Type B pancreatic cell (in vitro differentiated cells): ENCODE measurements around the gene NSD2. TPM values are rescaled to one million over a fixed set of nuclear protein-coding genes. Genes with fewer than 3 reads are reported as not detected.
A peak's percentile ranks its signal among the peaks of the same experiment; 100 is the strongest.

ENCODE experiments used
- DNase-seq: peaks from one replicate; pipeline ENCODE4 v3.0.0; 2021; ENCODE audit warnings: mixed read lengths; ENCODE audit not compliant: unreplicated experiment; ENCODE audit errors: extremely low spot score
- H3K27ac Mint-ChIP-seq: 2 replicates; pipeline ENCODE4 v1.8.0; 2021; ENCODE audit warnings: mild to moderate bottlenecking, mixed read lengths
- H3K27me3 Mint-ChIP-seq: 2 replicates; pipeline ENCODE4 v1.8.0; 2021; ENCODE audit warnings: mixed read lengths
- H3K36me3 Mint-ChIP-seq: 2 replicates; pipeline ENCODE4 v1.8.0; 2021; ENCODE audit warnings: mixed read lengths
- H3K4me1 Mint-ChIP-seq: one replicate; pipeline ENCODE4 v1.8.0; 2021; ENCODE audit warnings: mixed read lengths; ENCODE audit not compliant: unreplicated experiment
- H3K4me3 Mint-ChIP-seq: 2 replicates; pipeline ENCODE4 v1.8.0; 2021; ENCODE audit warnings: mild to moderate bottlenecking, mixed read lengths
- H3K9me3 Mint-ChIP-seq: 2 replicates; pipeline ENCODE4 v1.8.0; 2021; ENCODE audit warnings: mixed read lengths
- long read RNA-seq: library from polyadenylated mRNA; unstranded; transcript quantifications from one replicate; pipeline ENCODE4 v2.0.0, GENCODE V29; 2020
- total RNA-seq: library from RNA; stranded (reverse); gene quantifications from 2 replicates; pipeline ENCODE4 v1.2.1, GENCODE V29; 2021; ENCODE audit warnings: low replicate concordance
- TF ChIP-seq, protein P1 (sequence below): fragments of 200-600 bp; sonication (generic); conservative IDR thresholded peaks from 2 replicates; pipeline ENCODE4 v1.5.0; 2021; ENCODE audit warnings: antibody characterized with exemption, mild to moderate bottlenecking

The NSD2 gene
- total RNA-seq = 70.6 and 156 TPM in 2 replicates
- long read RNA-seq, full-length matches to known transcripts = 2 of 11 reads
- long read RNA-seq, partial matches to known transcripts = 3 of 11 reads
- long read RNA-seq, other reads (novel, unspliced or antisense) = 6 of 11 reads

DNA sequence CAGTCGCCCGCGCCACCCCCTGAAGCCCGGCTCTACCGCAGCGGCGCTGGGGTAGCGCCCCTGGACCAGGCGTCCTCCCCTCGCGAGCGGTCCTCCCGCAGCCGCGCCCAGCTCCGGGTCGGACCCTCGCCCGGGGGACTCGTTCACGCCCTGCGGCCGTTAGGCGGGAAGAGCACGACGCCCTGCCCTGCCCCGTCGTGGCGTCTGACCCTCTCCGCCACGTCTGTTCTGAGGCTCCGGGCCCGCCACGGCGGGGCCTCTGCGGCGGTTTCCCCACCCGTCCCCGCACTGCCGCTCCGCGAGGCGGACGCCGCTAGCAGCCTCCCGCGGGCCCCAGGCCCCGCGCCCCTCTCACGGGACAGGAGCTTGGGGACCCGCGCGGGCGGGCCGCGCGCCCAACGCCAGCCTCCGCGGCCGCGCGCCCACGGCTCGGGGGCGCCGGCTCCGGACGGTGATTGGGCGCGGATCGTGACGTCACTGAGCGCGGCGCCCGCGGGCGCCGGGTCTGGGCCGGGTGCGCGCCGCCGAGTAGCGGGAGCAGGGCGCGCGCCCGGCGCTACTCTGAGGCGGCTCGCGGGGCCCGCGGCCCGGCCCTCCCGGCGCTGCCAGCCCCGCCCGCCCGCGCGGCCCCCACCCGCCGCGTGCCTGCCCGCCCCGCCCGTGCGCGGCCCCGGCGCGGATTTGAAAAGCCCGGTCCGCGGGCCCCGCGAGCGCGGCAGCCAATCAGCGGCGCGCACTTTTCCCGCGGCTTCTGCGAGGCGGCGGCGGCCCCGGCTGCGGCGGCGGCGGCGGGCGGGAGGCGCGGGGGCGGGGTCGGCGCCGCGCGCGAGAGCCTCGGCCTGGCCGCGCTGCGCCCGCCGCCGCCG is at the start of gene NSD2:
NSD2 (plus strand) TSS at position 816 of the 866 bp plus-strand sequence. CDS start 29,262 bp downstream, outside the sequence.
- peak; percentile 94 for DNase-seq
- TF ChIP-seq, protein P1, sequence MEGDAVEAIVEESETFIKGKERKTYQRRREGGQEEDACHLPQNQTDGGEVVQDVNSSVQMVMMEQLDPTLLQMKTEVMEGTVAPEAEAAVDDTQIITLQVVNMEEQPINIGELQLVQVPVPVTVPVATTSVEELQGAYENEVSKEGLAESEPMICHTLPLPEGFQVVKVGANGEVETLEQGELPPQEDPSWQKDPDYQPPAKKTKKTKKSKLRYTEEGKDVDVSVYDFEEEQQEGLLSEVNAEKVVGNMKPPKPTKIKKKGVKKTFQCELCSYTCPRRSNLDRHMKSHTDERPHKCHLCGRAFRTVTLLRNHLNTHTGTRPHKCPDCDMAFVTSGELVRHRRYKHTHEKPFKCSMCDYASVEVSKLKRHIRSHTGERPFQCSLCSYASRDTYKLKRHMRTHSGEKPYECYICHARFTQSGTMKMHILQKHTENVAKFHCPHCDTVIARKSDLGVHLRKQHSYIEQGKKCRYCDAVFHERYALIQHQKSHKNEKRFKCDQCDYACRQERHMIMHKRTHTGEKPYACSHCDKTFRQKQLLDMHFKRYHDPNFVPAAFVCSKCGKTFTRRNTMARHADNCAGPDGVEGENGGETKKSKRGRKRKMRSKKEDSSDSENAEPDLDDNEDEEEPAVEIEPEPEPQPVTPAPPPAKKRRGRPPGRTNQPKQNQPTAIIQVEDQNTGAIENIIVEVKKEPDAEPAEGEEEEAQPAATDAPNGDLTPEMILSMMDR = no peak
- H3K27me3 Mint-ChIP-seq = peaks cover 3% of the 10 kb centered on the region
- H3K4me3 Mint-ChIP-seq = peak within 1 kb of the TSS; percentile 93
- peak within 1 kb of the TSS; percentile 93 for H3K27ac Mint-ChIP-seq
- H3K4me1 Mint-ChIP-seq = peaks cover 29% of the 10 kb centered on the region
- H3K9me3 Mint-ChIP-seq = no peaks in the 10 kb centered on the region
- H3K36me3 Mint-ChIP-seq = peaks cover 4% of the 10 kb centered on the region

DNA sequence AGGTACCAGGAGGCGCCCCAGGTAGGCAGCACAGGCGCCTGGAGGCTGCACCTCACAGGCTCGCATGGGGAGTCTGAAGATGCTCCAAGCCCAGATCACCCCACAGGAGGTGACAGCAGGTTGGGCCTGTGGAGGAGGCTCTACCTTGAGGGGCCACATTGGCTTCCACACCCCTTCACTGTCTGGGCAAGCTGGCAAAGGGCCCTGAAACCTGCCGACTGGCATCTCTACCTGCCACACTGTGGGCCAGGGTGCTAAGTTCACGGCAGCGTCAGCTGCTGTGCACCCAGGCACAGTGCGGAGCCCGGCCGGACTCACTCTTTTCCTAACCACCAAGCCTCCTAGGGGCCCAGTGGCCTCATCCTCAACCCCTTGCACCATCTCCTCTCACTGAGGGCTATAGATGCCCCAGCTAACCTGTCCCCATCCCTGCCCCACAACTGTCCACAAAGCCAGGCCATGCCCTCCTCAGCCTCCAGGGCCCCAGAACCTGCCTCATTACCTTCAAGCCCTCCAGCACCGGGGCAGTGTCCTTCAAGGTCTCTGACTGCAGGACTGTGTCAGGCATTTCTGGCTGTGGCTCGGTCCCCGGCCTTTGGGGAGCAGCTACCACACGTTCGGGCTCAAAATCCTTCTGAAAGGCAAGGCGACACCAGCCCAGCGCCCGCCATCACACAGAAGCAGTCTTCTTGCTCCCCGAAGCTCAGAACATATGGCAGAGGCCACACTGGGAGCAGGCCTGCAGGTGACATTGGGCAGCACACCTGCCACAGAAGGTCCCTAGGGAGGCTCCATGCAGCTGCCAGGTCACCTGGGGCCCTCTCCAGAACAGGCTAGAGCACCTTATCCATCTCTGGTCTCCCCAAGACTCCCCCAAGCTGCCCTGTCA is 49.3 kb upstream of the NSD2 start:
- H3K27ac Mint-ChIP-seq = no peak overlapping the region
- TF ChIP-seq, protein P1 = no peak
- H3K4me3 Mint-ChIP-seq = no peak overlapping the region
- H3K9me3 Mint-ChIP-seq = no peaks in the 10 kb centered on the region
- H3K4me1 Mint-ChIP-seq = no peaks in the 10 kb centered on the region
- H3K36me3 Mint-ChIP-seq = peaks cover 12% of the 10 kb centered on the region
- DNase-seq = peak; percentile 68
- H3K27me3 Mint-ChIP-seq = no peaks in the 10 kb centered on the region

DNA sequence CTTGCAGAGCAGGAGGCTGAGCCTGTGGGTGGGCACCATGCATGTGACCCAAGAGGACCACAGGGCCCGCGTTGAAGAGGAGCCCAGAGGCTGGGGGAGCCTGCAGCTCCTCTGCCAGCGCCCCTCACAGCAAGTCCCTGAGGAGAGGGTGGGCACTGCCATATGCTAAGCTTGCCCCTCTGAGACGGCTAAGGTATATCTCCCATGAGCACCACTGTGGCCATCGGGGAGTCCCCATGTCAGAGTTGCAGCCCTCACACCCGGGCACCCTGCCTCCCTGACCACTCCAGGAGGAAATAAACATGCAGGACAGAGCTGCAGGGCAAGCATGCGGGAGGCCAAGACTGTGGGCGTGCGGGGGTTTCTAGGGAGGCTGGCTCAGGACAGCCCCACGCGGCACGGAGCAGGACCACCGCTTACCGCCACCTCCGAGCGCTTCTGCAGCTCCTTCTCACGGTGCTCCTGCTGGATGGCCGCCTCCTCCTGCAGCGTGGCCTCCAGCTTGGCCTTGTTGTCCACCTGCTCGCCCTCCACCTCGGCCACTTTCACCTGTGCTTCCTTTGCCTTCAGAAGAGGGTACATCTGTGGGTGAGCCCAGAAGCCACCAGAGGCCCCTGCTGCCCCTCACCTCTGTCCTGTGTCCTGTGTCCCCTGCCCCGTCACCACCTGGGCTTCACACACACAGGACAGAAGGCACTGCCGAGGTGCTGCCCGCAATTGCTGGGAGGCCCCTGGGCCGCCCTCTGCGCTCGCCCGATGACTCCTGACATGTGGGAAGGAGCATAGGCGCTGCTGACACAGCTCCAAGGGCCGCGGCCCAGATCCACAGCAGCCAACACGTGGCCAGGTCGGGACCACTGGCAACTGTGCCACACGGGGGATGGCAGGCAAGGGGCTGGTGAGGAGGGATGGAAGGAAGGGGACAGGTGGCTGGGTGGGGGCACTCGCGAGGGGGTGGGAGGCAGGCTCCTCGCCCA is 48.3 kb upstream of the NSD2 start:
- no peaks in the 10 kb centered on the region for H3K4me1 Mint-ChIP-seq
- H3K4me3 Mint-ChIP-seq = no peak overlapping the region
- no peak overlapping the region for H3K27ac Mint-ChIP-seq
- H3K9me3 Mint-ChIP-seq = no peaks in the 10 kb centered on the region
- H3K27me3 Mint-ChIP-seq = no peaks in the 10 kb centered on the region
- DNase-seq = no peak
- TF ChIP-seq, protein P1 = no peak
- H3K36me3 Mint-ChIP-seq = peaks cover 12% of the 10 kb centered on the region

DNA sequence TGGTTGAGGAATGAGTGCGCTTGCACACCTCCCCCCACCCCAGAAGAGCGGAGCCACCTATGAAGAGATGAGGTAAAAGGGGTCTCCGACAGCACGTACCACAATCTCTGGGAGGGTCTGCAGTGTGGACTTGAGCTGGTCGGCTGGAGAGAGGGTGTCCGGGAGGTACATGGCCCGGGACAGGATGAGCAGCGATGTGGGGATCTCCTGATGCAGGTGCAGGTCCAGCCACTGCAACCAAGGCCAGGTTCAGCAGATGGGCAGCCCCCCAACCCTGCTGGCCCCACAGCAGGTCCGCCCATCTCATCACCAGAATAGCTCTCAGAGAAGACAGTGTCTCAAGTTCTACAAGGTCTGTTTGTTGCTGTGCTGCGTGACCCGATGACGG is 47.7 kb upstream of the NSD2 start:
- no peaks in the 10 kb centered on the region for H3K27me3 Mint-ChIP-seq
- no peaks in the 10 kb centered on the region for H3K9me3 Mint-ChIP-seq
- no peak for DNase-seq
- TF ChIP-seq, protein P1 = no peak
- peaks cover 12% of the 10 kb centered on the region for H3K36me3 Mint-ChIP-seq
- H3K27ac Mint-ChIP-seq = no peak overlapping the region
- no peaks in the 10 kb centered on the region for H3K4me1 Mint-ChIP-seq
- H3K4me3 Mint-ChIP-seq = no peak overlapping the region
